Activated naive CD8-positive, alpha-beta T cell treated with anti-CD3 and anti-CD28 coated beads, Interleukin-2, amount 10 ng/mL, durations not matched to agents 7 days and 5 days (primary cell): Measurements from ENCODE around the gene GSTK1. TPM values are rescaled to one million over a fixed set of nuclear protein-coding genes. Genes with fewer than 3 reads are reported as not detected.

Experiments
- ATAC-seq: fragments of 150-1000 bp; cut with Tn5 transposase; one replicate; pipeline ENCODE4 v1.10.0; 2021; ENCODE audit warnings: low read depth, moderate library complexity
- POLR2A ChIA-PET: fragments of 350-600 bp; sonication (Branson Sonifier 250); formaldehyde crosslinking; loops from one replicate; lab custom pipeline; 2021; ENCODE audit warnings: antibody characterized with exemption; lab: Charles Lee
- DNase-seq: peaks from one replicate; pipeline ENCODE4 v3.0.0; 2021
- H3K27ac Mint-ChIP-seq: one replicate; pipeline ENCODE4 v1.8.0; 2022; ENCODE audit warnings: mild to moderate bottlenecking, mixed read lengths
- H3K27me3 Mint-ChIP-seq: one replicate; pipeline ENCODE4 v1.8.0; 2022; ENCODE audit warnings: mild to moderate bottlenecking, moderate library complexity, mixed read lengths
- H3K36me3 Mint-ChIP-seq: one replicate; pipeline ENCODE4 v1.8.0; 2021; ENCODE audit warnings: mild to moderate bottlenecking, mixed read lengths
- H3K4me1 Mint-ChIP-seq: one replicate; pipeline ENCODE4 v1.8.0; 2021; ENCODE audit warnings: mixed read lengths
- H3K4me3 Mint-ChIP-seq: one replicate; pipeline ENCODE4 v1.8.0; 2022; ENCODE audit warnings: mild to moderate bottlenecking, moderate library complexity, mixed read lengths
- H3K9me3 Mint-ChIP-seq: one replicate; pipeline ENCODE4 v1.8.0; 2021; ENCODE audit warnings: mixed read lengths
- total RNA-seq, 2 experiments: library from RNA; stranded (reverse); gene quantifications; one replicate each; pipeline ENCODE4 v1.2.3, GENCODE V29; 2021

GSTK1 gene
- total RNA-seq, 2 experiments from 2014 or later: 355 to 368 TPM

GRCh38 chr7:143295870-143296269, 32.6 kb downstream of the GSTK1 start:
- Mint-ChIP-seq H3K4me1 (peaks cover 57% of the 10 kb centered on the region), H3K9me3 (no peaks in the 10 kb centered on the region), H3K27ac (no peak overlapping the region), H3K36me3 (peaks cover 63% of the 10 kb centered on the region), H3K4me3 (no peak overlapping the region), H3K27me3 (no peaks in the 10 kb centered on the region)
- POLR2A ChIA-PET: interaction anchor here (0.6 to 1.9 kb wide), 2 partner anchors 8 to 108 kb away, joined by 4 to 5 read pairs; partner anchors contain the start of gene CASP2
- DNase-seq: no peak
- no peak for ATAC-seq

GRCh38 chr7:143296686-143297085, 33.4 kb downstream of the GSTK1 start:
- H3K4me3 Mint-ChIP-seq: no peak overlapping the region
- H3K36me3 Mint-ChIP-seq: peaks cover 63% of the 10 kb centered on the region
- DNase-seq: no peak
- H3K27me3 Mint-ChIP-seq: no peaks in the 10 kb centered on the region
- H3K4me1 Mint-ChIP-seq: peaks cover 54% of the 10 kb centered on the region
- POLR2A ChIA-PET: interaction anchor here (1.1 to 1.9 kb wide), 2 partner anchors 9 to 13 kb away, joined by 3 to 5 read pairs; partner anchors contain the start of gene CASP2
- no peak overlapping the region for H3K27ac Mint-ChIP-seq
- H3K9me3 Mint-ChIP-seq: no peaks in the 10 kb centered on the region
- ATAC-seq: no peak

- Mint-ChIP-seq H3K4me1 (peaks cover 44% of the 10 kb centered on the region), H3K9me3 (no peaks in the 10 kb centered on the region), H3K27ac (no peak overlapping the region), H3K36me3 (peaks cover 68% of the 10 kb centered on the region), H3K4me3 (no peak overlapping the region), H3K27me3 (no peaks in the 10 kb centered on the region)
- peak; percentile 21 for ATAC-seq
- DNase-seq: no peak
- POLR2A ChIA-PET: interaction anchor here (1.0 to 1.2 kb wide), 6 partner anchors 11 to 85 kb away, joined by 3 to 8 read pairs (median 4); partner anchors contain the start of gene CASP2
These were observed 36.1 kb downstream of the GSTK1 start for GRCh38 chr7:143299346-143299745.

- no peak overlapping the region for H3K27ac Mint-ChIP-seq
- DNase-seq: peak; percentile 55
- H3K4me1 Mint-ChIP-seq: peaks cover 43% of the 10 kb centered on the region
- no peaks in the 10 kb centered on the region for H3K9me3 Mint-ChIP-seq
- no peaks in the 10 kb centered on the region for H3K27me3 Mint-ChIP-seq
- H3K4me3 Mint-ChIP-seq: no peak overlapping the region
- peak; percentile 91 for ATAC-seq
- peaks cover 67% of the 10 kb centered on the region for H3K36me3 Mint-ChIP-seq
- POLR2A ChIA-PET: interaction anchor here (1.0 to 1.2 kb wide), 6 partner anchors 10 to 85 kb away, joined by 3 to 8 read pairs (median 4); partner anchors contain the start of gene CASP2
These were observed 36.6 kb downstream of the GSTK1 start for GRCh38 chr7:143299840-143300239.

GRCh38 chr7:143300959-143301935, 38.0 kb downstream of the GSTK1 start:
- POLR2A ChIA-PET: interaction anchor here (0.8 to 1.8 kb wide), 3 partner anchors 9 to 75 kb away, joined by 3 to 7 read pairs (median 3); partner anchors contain the start of gene CASP2
- Mint-ChIP-seq H3K4me3 (no peak overlapping the region), H3K9me3 (no peaks in the 10 kb centered on the region), H3K27ac (no peak overlapping the region), H3K4me1 (peaks cover 42% of the 10 kb centered on the region), H3K36me3 (peaks cover 68% of the 10 kb centered on the region), H3K27me3 (no peaks in the 10 kb centered on the region)
- DNase-seq (no peak), ATAC-seq (no peak)

- H3K36me3 Mint-ChIP-seq: peaks cover 76% of the 10 kb centered on the region
- ATAC-seq: no peak
- no peak overlapping the region for H3K4me3 Mint-ChIP-seq
- peaks cover 38% of the 10 kb centered on the region for H3K4me1 Mint-ChIP-seq
- no peaks in the 10 kb centered on the region for H3K9me3 Mint-ChIP-seq
- POLR2A ChIA-PET: no interaction called here
- H3K27ac Mint-ChIP-seq: no peak overlapping the region
- H3K27me3 Mint-ChIP-seq: no peaks in the 10 kb centered on the region
- no peak for DNase-seq
These were observed 40.5 kb downstream of the GSTK1 start for GRCh38 chr7:143303733-143304132.

GRCh38 chr7:143304938-143305337, 41.7 kb downstream of the GSTK1 start:
- DNase-seq: no peak
- Mint-ChIP-seq H3K27me3 (no peaks in the 10 kb centered on the region), H3K4me1 (peaks cover 35% of the 10 kb centered on the region), H3K27ac (peak overlapping the region; percentile 14), H3K9me3 (peaks cover 2% of the 10 kb centered on the region), H3K36me3 (peaks cover 80% of the 10 kb centered on the region), H3K4me3 (peak overlapping the region; percentile 24)
- POLR2A ChIA-PET: interaction anchor here (0.5 to 0.7 kb wide), 2 partner anchors 56 to 112 kb away, joined by 3 read pairs; no protein-coding TSS in a partner anchor
- no peak for ATAC-seq

- peak; percentile 69 for DNase-seq
- Mint-ChIP-seq H3K4me3 (no peak overlapping the region), H3K36me3 (peaks cover 80% of the 10 kb centered on the region), H3K9me3 (peaks cover 2% of the 10 kb centered on the region), H3K4me1 (peaks cover 38% of the 10 kb centered on the region), H3K27me3 (no peaks in the 10 kb centered on the region), H3K27ac (peak overlapping the region; percentile 19)
- POLR2A ChIA-PET: interaction anchor here (0.6 to 1.5 kb wide), 3 partner anchors 23 to 65 kb away, joined by 3 to 4 read pairs (median 3); no protein-coding TSS in a partner anchor
- peak; percentile 53 for ATAC-seq
These were observed 42.3 kb downstream of the GSTK1 start for GRCh38 chr7:143305423-143306070.

GRCh38 chr7:143308632-143309031, 45.4 kb downstream of the GSTK1 start:
- peaks cover 2% of the 10 kb centered on the region for H3K9me3 Mint-ChIP-seq
- POLR2A ChIA-PET: interaction anchor here (1.0 to 1.6 kb wide), 2 partner anchors 37 to 76 kb away, joined by 3 to 4 read pairs; no protein-coding TSS in a partner anchor
- H3K4me1 Mint-ChIP-seq: peaks cover 38% of the 10 kb centered on the region
- H3K36me3 Mint-ChIP-seq: peaks cover 71% of the 10 kb centered on the region
- no peak for DNase-seq
- no peak overlapping the region for H3K4me3 Mint-ChIP-seq
- H3K27ac Mint-ChIP-seq: no peak overlapping the region
- ATAC-seq: no peak
- H3K27me3 Mint-ChIP-seq: no peaks in the 10 kb centered on the region

- H3K27me3 Mint-ChIP-seq: peaks cover 5% of the 10 kb centered on the region
- H3K36me3 Mint-ChIP-seq: peaks cover 24% of the 10 kb centered on the region
- no peak overlapping the region for H3K27ac Mint-ChIP-seq
- POLR2A ChIA-PET: no interaction called here
- peaks cover 3% of the 10 kb centered on the region for H3K9me3 Mint-ChIP-seq
- ATAC-seq (no peak), DNase-seq (no peak)
- no peak overlapping the region for H3K4me3 Mint-ChIP-seq
- peaks cover 21% of the 10 kb centered on the region for H3K4me1 Mint-ChIP-seq
These were observed 50.9 kb downstream of the GSTK1 start for GRCh38 chr7:143314127-143314526.

- Mint-ChIP-seq H3K9me3 (peaks cover 1% of the 10 kb centered on the region), H3K36me3 (peaks cover 12% of the 10 kb centered on the region), H3K27me3 (peaks cover 5% of the 10 kb centered on the region), H3K4me3 (no peak within 1 kb of the TSS), H3K4me1 (peaks cover 9% of the 10 kb centered on the region), H3K27ac (no peak within 1 kb of the TSS)
- DNase-seq (no peak), ATAC-seq (no peak)
- POLR2A ChIA-PET: no interaction called here
These were observed 52.5 kb downstream of the GSTK1 start, which contains the start of gene CLCN1 for GRCh38 chr7:143315776-143316175. CLCN1 (plus strand) TSS chr7:143316111; CDS start chr7:143316213, 102 bp downstream.

- Mint-ChIP-seq H3K4me1 (peaks cover 5% of the 10 kb centered on the region), H3K4me3 (no peak overlapping the region), H3K27me3 (peaks cover 5% of the 10 kb centered on the region), H3K36me3 (peaks cover 11% of the 10 kb centered on the region), H3K27ac (no peak overlapping the region), H3K9me3 (peaks cover 1% of the 10 kb centered on the region)
- ATAC-seq (no peak), DNase-seq (no peak)
- POLR2A ChIA-PET: no interaction called here
These were observed 53.3 kb downstream of the GSTK1 start for GRCh38 chr7:143316492-143316891.

GRCh38 chr7:143318661-143319060, 55.4 kb downstream of the GSTK1 start:
- Mint-ChIP-seq H3K4me3 (no peak overlapping the region), H3K27me3 (peaks cover 5% of the 10 kb centered on the region), H3K4me1 (peaks cover 5% of the 10 kb centered on the region), H3K9me3 (peaks cover 1% of the 10 kb centered on the region), H3K36me3 (no peaks in the 10 kb centered on the region), H3K27ac (no peak overlapping the region)
- POLR2A ChIA-PET: no interaction called here
- no peak for DNase-seq
- ATAC-seq: no peak
